Activated naive CD8-positive, alpha-beta T cell treated with anti-CD3 and anti-CD28 coated beads, Interleukin-2, amount 10 ng/mL, durations not matched to agents 7 days and 5 days (primary cell): ENCODE results near the gene PRTN3. TPM values are rescaled to one million over a fixed set of nuclear protein-coding genes. Genes with fewer than 3 reads are reported as not detected.
"Not testable (repeated sequence)": the region's sequence is repeated elsewhere in the genome, so short reads cannot be mapped to it uniquely, and the experiment has no call there.

Experiments used
- ATAC-seq: fragments of 150-1000 bp; cut with Tn5 transposase; one replicate; pipeline ENCODE4 v1.10.0; 2021; ENCODE audit warnings: low read depth, moderate library complexity
- POLR2A ChIA-PET: fragments of 350-600 bp; sonication (Branson Sonifier 250); formaldehyde crosslinking; loops from one replicate; lab custom pipeline; 2021; ENCODE audit warnings: antibody characterized with exemption; lab: Charles Lee
- DNase-seq: peaks from one replicate; pipeline ENCODE4 v3.0.0; 2021
- H3K27ac Mint-ChIP-seq: one replicate; pipeline ENCODE4 v1.8.0; 2022; ENCODE audit warnings: mild to moderate bottlenecking, mixed read lengths
- H3K27me3 Mint-ChIP-seq: one replicate; pipeline ENCODE4 v1.8.0; 2022; ENCODE audit warnings: mild to moderate bottlenecking, moderate library complexity, mixed read lengths
- H3K36me3 Mint-ChIP-seq: one replicate; pipeline ENCODE4 v1.8.0; 2021; ENCODE audit warnings: mild to moderate bottlenecking, mixed read lengths
- H3K4me1 Mint-ChIP-seq: one replicate; pipeline ENCODE4 v1.8.0; 2021; ENCODE audit warnings: mixed read lengths
- H3K4me3 Mint-ChIP-seq: one replicate; pipeline ENCODE4 v1.8.0; 2022; ENCODE audit warnings: mild to moderate bottlenecking, moderate library complexity, mixed read lengths
- H3K9me3 Mint-ChIP-seq: one replicate; pipeline ENCODE4 v1.8.0; 2021; ENCODE audit warnings: mixed read lengths
- total RNA-seq, 2 experiments: library from RNA; stranded (reverse); gene quantifications; one replicate each; pipeline ENCODE4 v1.2.3, GENCODE V29; 2021

The PRTN3 gene
- total RNA-seq, 2 experiments from 2014 or later: not detected

DNA sequence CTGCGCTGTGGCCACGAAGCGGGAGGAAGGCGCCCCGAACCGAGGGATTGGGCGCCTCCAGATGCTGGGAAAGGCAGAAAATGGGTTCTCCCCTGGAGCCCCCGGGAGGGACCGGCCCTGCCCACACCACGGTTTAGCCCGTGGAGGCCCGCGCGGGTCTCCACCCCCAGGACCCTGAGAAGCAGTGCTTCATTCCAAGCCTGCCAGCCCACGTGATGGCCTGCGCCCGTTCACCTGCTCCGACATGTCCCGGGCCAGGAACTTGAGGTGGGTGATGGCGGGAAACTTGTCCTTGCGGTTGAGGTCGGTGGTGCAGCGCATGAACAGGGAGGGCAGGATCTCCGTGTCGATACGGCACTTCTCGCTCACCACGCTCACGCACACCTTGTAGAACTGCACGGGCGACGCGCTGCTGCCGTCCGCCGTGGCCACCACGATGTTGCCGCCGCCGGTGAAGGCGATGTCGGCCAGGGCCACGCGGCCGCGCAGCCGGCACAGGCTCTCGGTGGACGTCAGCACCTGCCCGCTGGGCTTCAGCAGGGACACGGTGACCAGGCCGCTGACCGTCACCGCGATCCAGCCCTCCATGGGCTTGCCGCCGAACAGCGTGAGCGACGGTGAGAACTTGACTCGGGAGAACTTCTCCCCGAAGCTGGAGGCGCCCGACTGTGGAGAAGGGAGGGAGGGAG lies 44.9 kb downstream of the PRTN3 start:
- ATAC-seq (no peak), DNase-seq (no peak)
- POLR2A ChIA-PET: no interaction called here
- H3K27me3 Mint-ChIP-seq: no peaks in the 10 kb centered on the region
- peaks cover 7% of the 10 kb centered on the region for H3K36me3 Mint-ChIP-seq
- no peak overlapping the region for H3K27ac Mint-ChIP-seq
- H3K4me1 Mint-ChIP-seq: peaks cover 4% of the 10 kb centered on the region
- H3K4me3 Mint-ChIP-seq: no peak overlapping the region
- H3K9me3 Mint-ChIP-seq: no peaks in the 10 kb centered on the region

DNA sequence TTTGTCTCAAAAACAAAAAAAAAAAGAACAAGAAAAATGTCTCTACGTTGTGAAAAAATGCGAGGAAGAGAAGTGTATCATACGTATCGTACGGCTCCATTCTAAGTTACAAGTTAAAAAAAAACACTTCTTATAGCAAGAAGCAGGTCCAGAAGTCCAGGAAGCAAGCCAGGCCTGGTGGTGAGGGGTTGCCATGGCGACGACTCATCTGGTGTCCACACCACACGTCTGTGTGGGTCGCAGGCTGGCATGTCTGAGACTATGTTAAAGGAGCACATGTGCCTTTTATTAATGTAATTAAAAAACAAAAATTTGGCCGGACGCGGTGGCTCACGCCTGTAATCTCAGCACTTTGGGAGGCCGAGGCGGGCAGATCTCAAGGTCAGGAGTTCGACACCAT lies 46.3 kb downstream of the PRTN3 start:
- H3K9me3 Mint-ChIP-seq: no peaks in the 10 kb centered on the region
- no peak overlapping the region for H3K27ac Mint-ChIP-seq
- DNase-seq (no peak), ATAC-seq (no peak)
- peaks cover 6% of the 10 kb centered on the region for H3K36me3 Mint-ChIP-seq
- no peak overlapping the region for H3K4me3 Mint-ChIP-seq
- peaks cover 4% of the 10 kb centered on the region for H3K4me1 Mint-ChIP-seq
- POLR2A ChIA-PET: no interaction called here
- H3K27me3 Mint-ChIP-seq: no peaks in the 10 kb centered on the region

DNA sequence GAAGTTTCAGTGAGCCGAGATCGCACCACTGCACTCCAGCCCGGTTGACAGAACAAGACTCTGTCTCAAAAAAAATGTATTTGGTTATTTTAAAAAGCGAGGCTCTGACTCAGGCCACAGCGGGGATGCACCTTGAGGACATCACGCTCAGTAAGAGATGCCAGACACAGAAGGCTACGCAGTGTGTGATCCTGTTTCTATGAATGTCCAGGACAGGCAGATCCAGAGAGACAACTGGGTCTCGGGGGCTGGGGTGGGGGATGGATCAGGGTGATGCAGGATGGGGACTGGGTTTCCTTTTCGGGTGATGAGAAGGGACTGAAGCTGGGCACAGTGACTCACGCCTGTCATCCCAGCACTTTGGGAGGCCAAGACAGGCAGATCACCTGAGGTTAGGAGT lies 46.8 kb downstream of the PRTN3 start:
- H3K4me3 Mint-ChIP-seq: no peak overlapping the region
- no peaks in the 10 kb centered on the region for H3K9me3 Mint-ChIP-seq

DNA sequence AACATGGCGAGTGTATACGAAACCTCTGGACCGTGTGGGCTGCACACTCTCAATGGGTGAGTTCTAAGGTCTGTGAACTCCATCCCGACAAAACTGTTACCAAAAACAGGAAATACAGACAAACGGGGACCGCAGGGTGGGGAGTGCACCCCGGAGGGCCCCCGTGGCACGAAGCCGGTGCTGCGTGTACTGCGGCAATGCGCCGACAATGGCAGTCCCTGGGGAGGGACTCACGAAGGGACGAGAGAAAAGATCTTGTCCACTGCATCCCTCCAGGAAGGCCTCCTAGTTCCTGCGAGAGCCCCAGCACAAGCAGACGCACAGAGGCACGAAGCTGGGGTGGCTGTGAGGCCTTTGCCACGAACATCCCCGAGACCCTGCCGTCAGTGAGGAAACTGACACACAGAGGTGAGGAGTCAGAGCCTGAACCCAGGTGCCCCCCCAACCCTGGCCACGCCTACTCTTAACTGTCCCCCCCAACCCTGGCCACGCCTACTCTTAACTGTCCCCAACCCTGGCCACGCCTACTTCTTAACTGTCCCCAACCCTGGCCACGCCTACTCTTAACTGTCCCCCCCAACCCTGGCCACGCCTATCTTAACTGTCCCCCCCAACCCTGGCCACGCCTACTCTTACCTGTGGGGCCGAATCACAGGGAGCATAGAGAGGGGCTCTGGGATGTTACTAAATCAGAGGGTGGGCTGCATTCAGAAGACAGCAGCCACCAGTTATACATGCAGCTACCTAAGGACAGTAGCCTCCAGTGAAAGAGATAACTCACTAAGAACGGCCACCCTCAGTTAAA lies 48.0 kb downstream of the PRTN3 start:
- peak overlapping the region; percentile 82 for H3K27ac Mint-ChIP-seq
- H3K4me1 Mint-ChIP-seq: peaks cover 13% of the 10 kb centered on the region
- ATAC-seq (peak; percentile 37), DNase-seq (peak; percentile 55)
- H3K4me3 Mint-ChIP-seq: peak overlapping the region; percentile 61
- H3K36me3 Mint-ChIP-seq: peaks cover 4% of the 10 kb centered on the region
- no peaks in the 10 kb centered on the region for H3K27me3 Mint-ChIP-seq
- POLR2A ChIA-PET: interaction anchor here (1.1 to 1.2 kb wide), 2 partner anchors 18 to 21 kb away, joined by 4 read pairs; no protein-coding TSS in a partner anchor
- no peaks in the 10 kb centered on the region for H3K9me3 Mint-ChIP-seq

More for the DNA sequence above, 46.8 kb downstream of the PRTN3 start:
- peaks cover 5% of the 10 kb centered on the region for H3K4me1 Mint-ChIP-seq
- DNase-seq (no peak), ATAC-seq (no peak)
- POLR2A ChIA-PET: no interaction called here
- H3K36me3 Mint-ChIP-seq: peaks cover 6% of the 10 kb centered on the region
- H3K27ac Mint-ChIP-seq: peak overlapping the region; percentile 82
- no peaks in the 10 kb centered on the region for H3K27me3 Mint-ChIP-seq

DNA sequence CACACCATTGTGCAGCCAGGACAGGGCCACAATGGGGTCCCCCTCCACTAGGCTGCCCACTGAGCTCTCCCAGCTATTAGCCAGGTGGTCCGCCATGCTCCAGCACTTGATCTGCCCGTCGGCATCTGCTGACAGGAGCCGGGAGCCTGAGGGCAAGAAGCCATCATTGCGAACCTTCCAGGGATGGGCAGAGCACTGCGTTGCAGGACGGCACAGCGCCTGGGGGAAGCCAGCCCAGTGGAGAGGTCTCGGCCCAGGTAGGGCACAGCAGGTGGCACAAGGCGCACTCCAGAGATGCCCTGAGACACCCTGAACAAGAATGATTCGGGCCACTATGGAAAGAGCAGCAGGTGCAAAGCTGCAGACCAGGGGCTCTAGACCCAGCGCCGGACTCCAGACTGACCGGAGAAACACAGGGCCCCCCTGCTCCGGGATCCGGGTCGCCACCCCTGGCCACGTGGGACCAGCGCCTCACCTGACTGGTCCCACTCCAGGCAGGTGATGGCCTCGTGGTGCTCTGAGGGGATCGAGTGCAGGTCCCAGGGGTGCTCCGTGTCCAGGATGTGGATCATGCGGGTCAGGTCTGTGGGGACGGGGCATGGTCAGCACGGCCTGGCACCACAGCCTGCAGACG lies 49.0 kb downstream of the PRTN3 start:
- POLR2A ChIA-PET: no interaction called here
- H3K36me3 Mint-ChIP-seq: peaks cover 4% of the 10 kb centered on the region
- peaks cover 15% of the 10 kb centered on the region for H3K4me1 Mint-ChIP-seq
- no peaks in the 10 kb centered on the region for H3K9me3 Mint-ChIP-seq
- H3K27me3 Mint-ChIP-seq: no peaks in the 10 kb centered on the region
- DNase-seq (no peak), ATAC-seq (no peak)
- no peak overlapping the region for H3K4me3 Mint-ChIP-seq
- no peak overlapping the region for H3K27ac Mint-ChIP-seq

DNA sequence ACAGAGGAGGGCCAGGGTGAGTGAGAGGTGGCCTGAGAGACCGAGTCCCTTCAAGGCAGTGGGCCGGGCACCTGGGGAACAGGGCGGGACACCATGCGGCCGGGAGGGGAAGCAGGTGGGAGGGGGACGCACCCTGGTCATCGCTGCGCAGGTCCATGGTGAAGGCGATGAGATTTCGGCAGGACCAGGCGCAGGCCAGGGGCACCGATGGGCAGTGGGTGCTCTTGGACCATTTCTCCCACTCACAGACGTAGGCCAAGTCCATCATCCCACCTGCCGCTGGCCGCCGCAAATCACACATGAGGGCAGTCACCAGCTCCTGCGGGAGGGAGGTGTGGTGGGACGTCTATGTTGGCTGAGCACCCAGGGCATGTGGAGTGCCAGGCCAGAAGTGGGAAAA lies 50.0 kb downstream of the PRTN3 start:
- no peaks in the 10 kb centered on the region for H3K27me3 Mint-ChIP-seq
- ATAC-seq: no peak
- POLR2A ChIA-PET: interaction anchor here (3.1 kb wide), 1 partner anchor 17 kb away, joined by 57 read pairs; no protein-coding TSS in a partner anchor
- H3K9me3 Mint-ChIP-seq: no peaks in the 10 kb centered on the region
- H3K27ac Mint-ChIP-seq: peak overlapping the region; percentile 63
- peaks cover 15% of the 10 kb centered on the region for H3K4me1 Mint-ChIP-seq
- H3K4me3 Mint-ChIP-seq: peak overlapping the region; percentile 63
- H3K36me3 Mint-ChIP-seq: peaks cover 2% of the 10 kb centered on the region
- no peak for DNase-seq

DNA sequence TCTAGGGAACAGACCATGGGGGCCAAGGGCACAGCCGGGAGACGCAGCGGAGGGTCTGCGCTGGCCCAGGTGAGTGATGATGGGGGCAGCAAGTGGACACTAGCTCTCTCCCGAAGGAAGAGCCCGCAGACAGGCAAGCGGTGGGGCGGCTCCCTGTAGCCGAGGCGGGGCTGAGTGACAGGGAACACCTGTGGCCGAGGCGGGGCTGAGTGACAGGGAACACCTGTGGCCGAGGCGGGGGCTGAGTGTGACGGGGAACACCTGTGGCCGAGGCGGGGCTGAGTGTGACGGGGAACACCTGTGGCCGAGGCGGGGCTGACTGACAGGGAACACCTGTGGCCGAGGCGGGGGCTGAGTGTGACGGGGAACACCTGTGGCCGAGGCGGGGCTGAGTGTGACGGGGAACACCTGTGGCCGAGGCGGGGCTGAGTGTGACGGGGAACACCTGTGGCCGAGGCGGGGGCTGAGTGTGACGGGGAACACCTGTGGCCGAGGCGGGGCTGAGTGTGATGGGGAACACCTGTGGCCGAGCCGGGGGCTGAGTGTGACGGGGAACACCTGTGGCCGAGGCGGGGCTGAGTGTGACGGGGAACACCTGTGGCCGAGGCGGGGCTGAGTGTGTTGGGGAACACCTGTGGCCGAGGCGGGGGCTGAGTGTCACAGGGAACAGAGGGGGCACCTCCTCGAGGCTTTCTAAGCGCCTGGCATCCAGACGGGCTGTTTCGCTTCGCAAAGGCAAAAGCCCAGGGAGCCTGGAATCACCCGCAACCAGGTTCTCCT lies 50.8 kb downstream of the PRTN3 start:
- POLR2A ChIA-PET: interaction anchor here (1.5 to 3.1 kb wide), 3 partner anchors 17 to 19 kb away, joined by 6 to 57 read pairs (median 11); no protein-coding TSS in a partner anchor
- not testable (repeated sequence) for H3K36me3 Mint-ChIP-seq, H3K27me3 Mint-ChIP-seq, ATAC-seq, H3K9me3 Mint-ChIP-seq, DNase-seq
- H3K27ac Mint-ChIP-seq: peak overlapping the region; percentile 88
- H3K4me1 Mint-ChIP-seq: peaks cover 15% of the 10 kb centered on the region
- peak overlapping the region; percentile 88 for H3K4me3 Mint-ChIP-seq

DNA sequence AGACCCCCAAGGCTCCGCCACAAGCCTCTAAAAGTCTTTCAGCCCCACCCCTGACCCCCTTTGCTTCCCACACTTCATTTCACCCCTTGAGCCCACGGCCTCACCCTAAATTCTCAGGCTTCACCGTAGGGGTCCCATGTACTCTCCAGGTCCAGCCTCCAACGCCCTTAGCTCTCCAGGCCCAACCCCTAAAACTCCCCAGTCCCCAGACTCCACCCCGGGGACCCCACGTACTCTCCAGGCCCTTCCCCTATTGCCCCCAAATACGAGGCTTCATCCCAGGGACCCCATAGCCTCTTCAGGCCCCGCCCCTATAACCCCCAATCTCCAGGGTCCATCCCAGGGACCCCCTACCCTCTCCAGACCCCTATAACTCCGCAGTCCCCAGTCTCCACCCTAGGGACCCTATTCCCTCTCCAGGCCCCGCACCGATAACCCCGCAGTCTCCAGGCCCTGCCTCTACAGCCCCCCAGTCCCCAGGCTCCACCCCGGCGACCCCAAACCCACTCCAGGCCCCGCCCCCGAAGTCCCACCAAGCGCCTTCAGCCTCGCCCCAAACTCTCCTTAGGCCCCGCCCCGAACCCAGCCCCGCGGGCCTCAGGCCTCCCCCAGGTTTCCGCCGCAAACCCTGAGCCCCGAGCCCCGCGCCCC lies 51.6 kb downstream of the PRTN3 start:
- Mint-ChIP-seq H3K4me1 (peaks cover 15% of the 10 kb centered on the region), H3K27ac (peak overlapping the region; percentile 88), H3K4me3 (peak overlapping the region; percentile 88), H3K9me3 (no peaks in the 10 kb centered on the region), H3K27me3 (no peaks in the 10 kb centered on the region), H3K36me3 (peaks cover 4% of the 10 kb centered on the region)
- ATAC-seq: no peak
- DNase-seq: no peak
- POLR2A ChIA-PET: interaction anchor here (0.6 to 3.1 kb wide), 15 partner anchors 9 to 381 kb away, joined by 3 to 57 read pairs (median 4); partner anchors contain the start of genes R3HDM4 and RNU6-2

DNA sequence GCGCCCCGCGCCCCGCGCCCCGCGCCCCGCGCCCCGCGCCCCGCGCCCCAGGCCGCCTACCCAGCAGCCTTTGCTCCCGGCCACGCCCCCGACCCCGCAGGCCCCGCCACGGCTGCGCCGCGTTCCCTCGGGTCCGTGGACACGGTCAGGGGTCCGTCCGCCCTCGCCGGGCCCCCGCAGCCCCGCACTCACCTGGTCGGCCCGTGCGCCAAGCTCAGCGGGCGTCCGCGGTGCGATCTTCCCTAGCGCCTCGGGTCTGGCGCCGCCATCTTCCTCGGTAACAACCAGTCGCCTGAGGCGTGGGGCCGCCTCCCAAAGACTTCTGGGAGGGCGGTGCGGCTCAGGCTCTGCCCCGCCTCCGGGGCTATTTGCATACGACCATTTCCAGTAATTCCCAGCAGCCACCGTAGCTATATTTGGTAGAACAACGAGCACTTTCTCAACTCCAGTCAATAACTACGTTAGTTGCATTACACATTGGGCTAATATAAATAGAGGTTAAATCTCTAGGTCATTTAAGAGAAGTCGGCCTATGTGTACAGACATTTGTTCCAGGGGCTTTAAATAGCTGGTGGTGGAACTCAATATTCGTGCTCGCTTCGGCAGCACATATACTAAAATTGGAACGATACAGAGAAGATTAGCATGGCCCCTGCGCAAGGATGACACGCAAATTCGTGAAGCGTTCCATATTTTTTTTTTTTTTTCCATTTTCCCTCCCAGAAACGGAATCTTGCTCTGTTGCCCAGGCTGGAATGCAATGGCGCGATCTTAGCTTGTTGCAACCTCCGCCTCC lies 52.3 kb downstream of the PRTN3 start, which contains the start of the genes MED16 and RNU6-9:
MED16 (minus strand) TSS at position 294 of the 796 bp plus-strand sequence. CDS start 2,056 bp downstream, outside the sequence.
RNU6-9 (plus strand) TSS at position 591 of the 796 bp plus-strand sequence.
- H3K36me3 Mint-ChIP-seq: peaks cover 4% of the 10 kb centered on the region
- no peaks in the 10 kb centered on the region for H3K27me3 Mint-ChIP-seq
- no peaks in the 10 kb centered on the region for H3K9me3 Mint-ChIP-seq
- H3K27ac Mint-ChIP-seq: peak within 1 kb of the TSS; percentile 99
- H3K4me3 Mint-ChIP-seq: peak within 1 kb of the TSS; percentile 89
- DNase-seq: peak; percentile 90
- H3K4me1 Mint-ChIP-seq: peaks cover 15% of the 10 kb centered on the region
- POLR2A ChIA-PET: interaction anchor here (0.6 to 3.1 kb wide), 22 partner anchors 9 to 949 kb away, joined by 3 to 57 read pairs (median 3); partner anchors contain the start of genes R3HDM4 and RNU6-2
- peak; percentile 86 for ATAC-seq

DNA sequence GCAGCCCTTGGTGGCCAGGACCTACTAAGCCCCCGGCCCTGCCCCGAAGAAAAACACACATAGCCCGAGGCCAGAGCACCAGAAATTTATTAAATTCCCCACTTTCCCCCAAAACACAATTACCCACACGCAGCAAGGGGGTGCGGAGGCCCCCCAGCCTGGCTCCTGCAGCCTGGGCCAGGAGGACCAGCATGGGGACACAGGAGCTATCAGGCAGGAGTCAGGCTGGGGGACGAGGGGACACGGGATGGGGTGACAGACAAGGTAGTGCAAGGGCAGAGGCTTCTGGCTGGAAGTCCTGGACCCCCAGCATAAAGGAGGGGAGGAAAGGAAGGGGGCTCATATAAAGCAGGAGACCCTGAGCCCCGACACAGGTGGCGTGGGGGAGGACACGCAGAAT lies 55.6 kb downstream of the PRTN3 start:
- Mint-ChIP-seq H3K27ac (no peak overlapping the region), H3K4me3 (no peak overlapping the region), H3K4me1 (peaks cover 11% of the 10 kb centered on the region), H3K27me3 (no peaks in the 10 kb centered on the region), H3K36me3 (peaks cover 5% of the 10 kb centered on the region), H3K9me3 (no peaks in the 10 kb centered on the region)
- DNase-seq: no peak
- POLR2A ChIA-PET: interaction anchor here (2.5 kb wide), 1 partner anchor 13 kb away, joined by 8 read pairs; no protein-coding TSS in a partner anchor
- ATAC-seq: no peak

DNA sequence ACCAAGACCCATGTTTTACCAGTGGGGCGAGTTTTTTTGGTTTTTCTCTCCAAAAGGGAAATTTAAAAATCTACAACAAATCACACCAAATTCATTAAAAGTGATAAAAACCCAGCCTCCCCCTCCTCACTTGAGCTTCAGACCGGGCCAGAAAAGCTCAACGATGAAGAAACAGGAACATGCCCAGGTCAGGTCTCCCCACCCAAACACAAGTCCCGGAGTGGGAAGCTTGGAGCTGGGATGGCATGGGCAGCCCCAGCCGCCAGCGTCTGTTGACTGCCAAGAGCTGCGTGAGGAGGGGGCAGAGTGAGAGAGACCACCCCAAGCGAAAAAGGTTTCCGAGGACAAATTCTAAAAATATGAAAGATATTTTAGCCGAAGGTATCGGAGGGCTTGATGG lies 56.2 kb downstream of the PRTN3 start:
- Mint-ChIP-seq H3K9me3 (no peaks in the 10 kb centered on the region), H3K36me3 (peaks cover 6% of the 10 kb centered on the region), H3K4me1 (peaks cover 11% of the 10 kb centered on the region), H3K27ac (no peak overlapping the region), H3K27me3 (no peaks in the 10 kb centered on the region), H3K4me3 (no peak overlapping the region)
- no peak for DNase-seq
- POLR2A ChIA-PET: interaction anchor here (2.5 kb wide), 1 partner anchor 12 kb away, joined by 8 read pairs; no protein-coding TSS in a partner anchor
- ATAC-seq: no peak
